GM06990 (cell line): Measurements from ENCODE around the gene GPRIN1.

Source experiments
- DNase-seq: peaks from one replicate; pipeline ENCODE4 v3.0.0-alpha.2; 2011; ENCODE audit not compliant: insufficient read length; ENCODE audit errors: extremely low read depth
- H3K27me3 ChIP-seq: replicated peaks from 2 replicates; pipeline ENCODE4 v1.6.0; 2011; ENCODE audit warnings: low read length; ENCODE audit not compliant: control insufficient read depth, insufficient read depth
- H3K36me3 ChIP-seq: 2 replicates; pipeline ENCODE4 v1.5.1; 2011; ENCODE audit warnings: low read length; ENCODE audit not compliant: control insufficient read depth, insufficient read depth
- H3K4me3 ChIP-seq: replicated peaks from 2 replicates; pipeline ENCODE4 v1.5.1; 2011; ENCODE audit warnings: low read depth, mild to moderate bottlenecking, control low read depth, low read length
- CTCF ChIP-seq: IDR thresholded peaks from 2 replicates; pipeline ENCODE4 v1.5.1; 2011; ENCODE audit warnings: low read length, control low read depth, mild to moderate bottlenecking, inconsistent platforms; ENCODE audit not compliant: insufficient read depth, poor library complexity, severe bottlenecking

The GPRIN1 gene

DNA sequence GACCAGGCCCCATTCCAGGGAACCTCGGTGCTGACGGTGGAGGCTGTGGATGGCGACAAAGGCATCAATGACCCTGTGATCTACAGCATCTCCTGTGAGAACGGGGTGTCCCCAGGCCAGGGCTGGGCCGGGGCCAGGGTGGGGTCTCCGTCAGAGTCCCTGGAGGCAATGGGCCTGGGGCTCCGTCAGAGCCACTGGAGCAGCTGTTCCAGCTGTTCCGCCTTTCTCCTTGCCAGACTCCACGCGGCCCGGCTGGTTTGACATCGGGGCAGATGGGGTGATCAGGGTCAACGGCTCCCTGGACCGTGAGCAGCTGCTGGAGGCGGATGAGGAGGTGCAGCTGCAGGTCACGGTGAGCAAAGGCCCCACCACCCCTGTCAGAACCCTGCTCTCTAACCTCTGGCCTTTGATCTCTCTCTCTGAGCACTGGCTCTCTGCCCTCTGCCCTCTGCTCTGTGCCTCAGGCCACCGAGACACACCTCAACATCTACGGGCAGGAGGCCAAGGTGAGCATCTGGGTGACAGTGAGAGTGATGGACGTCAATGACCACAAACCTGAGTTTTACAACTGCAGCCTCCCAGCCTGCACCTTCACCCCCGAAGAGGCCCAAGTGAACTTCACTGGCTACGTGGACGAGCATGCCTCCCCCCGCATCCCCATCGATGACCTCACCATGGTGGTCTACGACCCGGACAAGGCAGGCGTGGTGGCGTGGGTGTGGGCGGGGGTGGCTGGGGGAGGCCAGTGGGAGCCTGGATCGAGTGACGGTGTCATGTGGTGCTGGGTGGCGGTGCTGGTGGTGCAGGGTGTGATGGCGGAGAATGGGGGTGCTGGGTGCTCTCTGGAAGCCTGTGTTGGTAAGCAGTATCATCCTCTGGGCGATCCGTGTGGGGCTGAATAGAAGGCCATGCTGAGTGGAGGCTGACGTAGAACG lies 34.2 kb downstream of the GPRIN1 start:
- no peaks in the 10 kb centered on the region for H3K36me3 ChIP-seq
- no peaks in the 10 kb centered on the region for H3K27me3 ChIP-seq
- no peak overlapping the region for H3K4me3 ChIP-seq
- no peak for DNase-seq
- TF ChIP-seq CTCF, result no peak

GRCh38 chr5:176575066-176575465 lies 34.9 kb downstream of the GPRIN1 start:
- no peaks in the 10 kb centered on the region for H3K27me3 ChIP-seq
- no peak overlapping the region for H3K4me3 ChIP-seq
- TF ChIP-seq CTCF, result no peak
- DNase-seq, result no peak
- H3K36me3 ChIP-seq, result no peaks in the 10 kb centered on the region

- H3K4me3 ChIP-seq, result no peak overlapping the region
- no peak for DNase-seq
- TF ChIP-seq CTCF, result no peak
- no peaks in the 10 kb centered on the region for H3K27me3 ChIP-seq
- no peaks in the 10 kb centered on the region for H3K36me3 ChIP-seq
Measured at GRCh38 chr5:176574297-176574591, 35.7 kb downstream of the GPRIN1 start.

DNA sequence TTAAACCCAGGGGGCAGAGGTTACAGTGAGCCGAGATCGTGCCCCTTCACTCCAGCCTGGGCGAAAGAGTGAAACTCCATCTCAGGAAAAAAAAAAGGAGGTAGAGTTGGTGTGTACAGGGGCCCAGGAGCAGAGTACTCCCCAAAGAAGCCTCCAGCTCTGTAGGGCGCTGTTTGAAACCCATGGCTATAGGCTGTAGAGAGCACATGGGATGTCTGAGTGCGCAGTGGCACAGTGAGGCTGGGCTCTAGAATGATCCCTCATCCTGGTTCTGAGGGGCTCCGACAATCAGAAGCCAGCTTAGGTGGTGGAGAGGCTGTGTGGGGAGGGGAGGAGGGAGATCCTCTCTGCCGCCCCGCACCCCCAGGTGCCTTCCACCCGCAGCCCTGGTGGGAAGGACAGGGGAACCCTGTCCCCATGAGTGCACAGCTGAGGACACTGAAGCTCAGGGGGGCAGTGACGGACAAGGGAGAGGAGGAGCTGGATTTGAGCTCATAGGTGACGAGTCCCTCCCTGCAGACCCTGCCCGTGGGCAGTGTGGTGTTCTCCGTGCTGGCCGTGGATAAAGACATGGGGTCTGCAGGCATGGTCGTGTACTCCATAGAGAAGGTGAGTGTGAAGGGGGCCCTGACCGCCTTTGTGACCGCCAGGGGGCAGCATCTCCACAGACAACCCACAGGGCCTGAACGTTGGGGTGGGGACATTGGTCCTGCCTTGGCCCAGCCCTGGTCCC lies 36.2 kb downstream of the GPRIN1 start:
- Histone ChIP-seq H3K27me3 (no peaks in the 10 kb centered on the region), H3K4me3 (no peak overlapping the region), H3K36me3 (no peaks in the 10 kb centered on the region)
- TF ChIP-seq CTCF, result peak; percentile 90
- peak; percentile 47 for DNase-seq

DNA sequence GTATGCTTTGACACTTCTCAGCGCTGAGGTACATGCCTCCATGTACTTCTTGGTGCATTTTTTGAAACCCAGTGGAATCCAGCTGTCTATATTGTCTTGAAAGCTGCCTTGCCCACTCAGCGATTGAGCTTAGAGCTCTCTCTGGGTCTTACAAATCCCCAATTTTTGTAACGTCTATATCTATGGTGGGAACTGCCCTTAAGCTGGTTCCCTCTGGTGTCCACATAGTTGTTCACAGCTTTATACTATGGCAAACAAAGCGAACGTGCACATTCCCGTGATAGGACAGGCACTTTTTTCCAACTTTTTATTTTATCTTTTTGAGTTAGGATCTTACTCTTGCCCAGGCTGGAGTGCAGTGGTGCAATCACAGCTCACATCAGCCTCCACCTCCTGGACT lies 39.9 kb downstream of the GPRIN1 start:
- no peaks in the 10 kb centered on the region; the same call in 1 of the 2 replicates for H3K27me3 ChIP-seq
- no peaks in the 10 kb centered on the region for H3K36me3 ChIP-seq
- no peak for TF ChIP-seq CTCF
- H3K4me3 ChIP-seq, result no peak overlapping the region
- no peak for DNase-seq
